ENCODE data around the gene ADGRG6.
"Not testable (repeated sequence)": the region's sequence is repeated elsewhere in the genome, so short reads cannot be mapped to it uniquely, and the experiment has no call there.

Gene ADGRG6

GRCh38 chr6:142301651-142302391 lies at the start of gene ADGRG6:
Gene ADGRG6 (plus strand): TSS chr6:142302007. CDS start chr6:142302330, 323 bp downstream.
- DNase-seq (ENCODE audit: low spot score) (peak; percentile 48), FAIRE-seq (no peak)

DNA sequence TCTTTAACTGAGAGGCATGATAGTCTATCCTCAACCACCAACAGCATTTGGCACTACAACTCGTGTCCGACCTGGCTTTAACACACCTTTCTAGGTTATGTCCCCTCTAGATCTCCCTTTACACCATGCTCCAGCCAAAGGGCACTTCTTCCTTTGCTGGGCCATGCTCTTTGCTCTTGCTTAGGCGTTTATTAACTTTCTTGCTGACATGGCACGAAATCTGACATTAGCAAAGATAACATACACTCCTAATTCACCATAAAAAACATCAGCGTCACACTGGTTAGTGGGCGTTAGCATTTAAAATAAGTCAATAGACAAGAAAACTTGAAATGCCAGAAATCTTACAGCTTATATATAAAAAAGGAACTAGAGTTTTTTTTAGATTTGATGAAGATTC lies 47.3 kb upstream of the ADGRG6 start:
- DNase-seq (ENCODE audit: low spot score) (no peak), FAIRE-seq (no peak)

DNA sequence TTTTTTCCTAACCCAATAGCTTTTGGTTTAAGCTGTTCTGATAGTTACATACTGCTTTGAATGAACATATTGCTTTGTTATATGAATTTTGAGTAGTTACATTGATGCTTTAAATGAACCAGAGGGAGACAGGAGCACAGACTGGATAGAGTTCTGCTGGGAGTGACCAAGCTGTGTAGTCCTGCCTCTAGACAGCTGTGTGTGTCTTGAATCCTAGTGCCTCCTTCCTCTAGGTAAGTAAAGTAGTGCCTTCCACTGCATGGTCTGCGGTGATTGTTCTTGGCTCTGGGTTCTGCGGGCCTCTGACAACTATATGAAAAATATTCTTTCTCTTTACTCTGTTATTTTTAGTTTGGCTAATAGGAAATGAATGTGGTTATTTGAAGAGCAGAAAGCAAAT lies 46.0 kb upstream of the ADGRG6 start:
- FAIRE-seq, result no peak
- DNase-seq (ENCODE audit: low spot score), result no peak

GRCh38 chr6:142258305-142258704 lies 43.5 kb upstream of the ADGRG6 start:
- FAIRE-seq (no peak), DNase-seq (ENCODE audit: low spot score) (no peak)

GRCh38 chr6:142258757-142259156 lies 43.0 kb upstream of the ADGRG6 start:
- no peak for DNase-seq (ENCODE audit: low spot score)
- FAIRE-seq, result no peak

DNA sequence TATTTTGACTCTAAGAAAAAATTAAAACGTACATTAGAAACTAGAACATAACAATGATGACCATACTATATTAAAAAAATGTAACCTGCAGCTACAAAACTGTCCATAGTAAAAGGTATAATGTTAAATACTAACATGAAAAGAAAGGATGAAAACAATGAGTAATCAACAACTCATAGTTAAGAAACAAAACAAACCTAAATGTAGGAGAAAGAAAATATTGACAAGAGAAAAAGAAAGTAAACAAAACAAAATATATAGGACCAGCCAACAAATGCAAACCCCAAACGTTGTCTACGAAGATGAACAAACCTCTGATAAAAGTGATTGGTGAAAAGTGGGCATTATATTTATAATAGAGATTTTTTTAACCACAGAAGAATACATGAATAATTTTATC lies 41.1 kb upstream of the ADGRG6 start:
- FAIRE-seq (no peak), DNase-seq (ENCODE audit: low spot score) (no peak)

DNA sequence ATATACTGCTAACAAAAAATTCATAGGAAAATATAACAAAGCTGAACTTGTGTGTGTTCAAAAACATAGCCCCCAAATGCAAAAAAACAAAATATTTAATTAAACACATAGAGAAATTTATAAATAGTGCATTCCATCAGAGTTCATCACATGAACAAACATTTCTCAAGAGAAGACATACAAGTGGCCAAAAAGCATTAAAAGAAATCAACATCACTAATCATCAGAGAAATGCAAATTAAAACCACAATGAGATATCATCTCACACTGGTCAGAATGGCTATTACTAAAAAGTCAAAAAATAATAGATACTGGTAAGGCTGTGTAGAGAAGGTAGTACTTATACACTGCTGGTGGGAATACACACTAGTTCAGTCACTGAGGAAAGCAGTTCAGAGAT lies 39.6 kb upstream of the ADGRG6 start:
- DNase-seq (ENCODE audit: low spot score) (no peak), FAIRE-seq (no peak)

DNA sequence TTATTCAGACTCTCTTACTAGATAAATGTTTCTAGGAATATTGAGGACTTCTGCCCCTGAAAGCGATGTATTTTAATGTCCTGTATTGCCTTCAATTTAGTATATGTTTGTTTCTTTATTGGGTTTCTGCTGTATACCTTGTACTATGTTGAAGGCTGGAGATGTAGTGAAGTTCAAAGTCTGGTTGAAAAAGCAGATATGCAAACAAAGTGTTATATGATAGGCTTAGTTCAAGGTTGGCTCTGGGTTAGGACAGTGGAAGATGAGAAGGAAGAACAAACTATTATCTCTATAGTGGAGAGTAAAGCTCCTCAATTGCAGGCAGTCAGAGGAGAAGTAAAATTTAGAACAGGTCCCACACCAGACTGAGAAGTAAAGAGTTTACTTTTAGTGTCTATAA lies 36.3 kb upstream of the ADGRG6 start:
- FAIRE-seq (no peak), DNase-seq (ENCODE audit: low spot score) (no peak)

DNA sequence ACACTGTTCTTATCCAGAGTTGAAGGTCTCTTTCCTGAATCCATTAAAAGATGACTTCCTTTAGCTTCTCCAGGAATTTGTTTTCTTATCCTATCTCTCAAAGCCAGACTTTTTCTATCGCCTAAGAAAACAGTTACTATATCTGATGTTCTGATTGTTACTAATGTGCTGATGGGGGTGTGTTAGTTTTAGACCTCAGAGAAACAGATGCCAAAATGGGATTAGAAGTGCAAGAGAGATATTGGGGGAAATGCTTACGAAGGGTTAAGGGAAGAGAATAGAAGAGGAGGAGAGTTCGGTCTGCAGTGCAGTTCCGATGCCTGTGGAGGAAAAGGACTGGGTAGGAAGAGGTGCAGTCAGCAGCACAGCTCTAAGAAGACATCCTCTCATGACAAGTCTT lies 35.7 kb upstream of the ADGRG6 start:
- DNase-seq (ENCODE audit: low spot score), result no peak
- FAIRE-seq, result no peak

GRCh38 chr6:142271476-142271875 lies 30.3 kb upstream of the ADGRG6 start:
- FAIRE-seq, result no peak
- DNase-seq (ENCODE audit: low spot score), result no peak

GRCh38 chr6:142274656-142275055 lies 27.2 kb upstream of the ADGRG6 start:
- DNase-seq (ENCODE audit: low spot score) (no peak), FAIRE-seq (no peak)

- FAIRE-seq (peak; percentile 90), DNase-seq (ENCODE audit: low spot score) (peak; percentile 79)
Observed at GRCh38 chr6:142275236-142276006, 26.4 kb upstream of the ADGRG6 start.

GRCh38 chr6:142276256-142276655 lies 25.6 kb upstream of the ADGRG6 start:
- FAIRE-seq (no peak), DNase-seq (ENCODE audit: low spot score) (no peak)

- no peak for DNase-seq (ENCODE audit: low spot score)
- FAIRE-seq, result no peak
Observed at GRCh38 chr6:142279350-142280180, 22.2 kb upstream of the ADGRG6 start.

- FAIRE-seq, result no peak
- DNase-seq (ENCODE audit: low spot score), result no peak
Observed at GRCh38 chr6:142280265-142280664, 21.5 kb upstream of the ADGRG6 start.

GRCh38 chr6:142280927-142281326 lies 20.9 kb upstream of the ADGRG6 start:
- no peak for FAIRE-seq
- no peak for DNase-seq (ENCODE audit: low spot score)

GRCh38 chr6:142283138-142283537 lies 18.7 kb upstream of the ADGRG6 start:
- not testable (repeated sequence) for DNase-seq (ENCODE audit: low spot score); FAIRE-seq

- FAIRE-seq (no peak), DNase-seq (ENCODE audit: low spot score) (no peak)
Observed at GRCh38 chr6:142284419-142284818, 17.4 kb upstream of the ADGRG6 start.

DNA sequence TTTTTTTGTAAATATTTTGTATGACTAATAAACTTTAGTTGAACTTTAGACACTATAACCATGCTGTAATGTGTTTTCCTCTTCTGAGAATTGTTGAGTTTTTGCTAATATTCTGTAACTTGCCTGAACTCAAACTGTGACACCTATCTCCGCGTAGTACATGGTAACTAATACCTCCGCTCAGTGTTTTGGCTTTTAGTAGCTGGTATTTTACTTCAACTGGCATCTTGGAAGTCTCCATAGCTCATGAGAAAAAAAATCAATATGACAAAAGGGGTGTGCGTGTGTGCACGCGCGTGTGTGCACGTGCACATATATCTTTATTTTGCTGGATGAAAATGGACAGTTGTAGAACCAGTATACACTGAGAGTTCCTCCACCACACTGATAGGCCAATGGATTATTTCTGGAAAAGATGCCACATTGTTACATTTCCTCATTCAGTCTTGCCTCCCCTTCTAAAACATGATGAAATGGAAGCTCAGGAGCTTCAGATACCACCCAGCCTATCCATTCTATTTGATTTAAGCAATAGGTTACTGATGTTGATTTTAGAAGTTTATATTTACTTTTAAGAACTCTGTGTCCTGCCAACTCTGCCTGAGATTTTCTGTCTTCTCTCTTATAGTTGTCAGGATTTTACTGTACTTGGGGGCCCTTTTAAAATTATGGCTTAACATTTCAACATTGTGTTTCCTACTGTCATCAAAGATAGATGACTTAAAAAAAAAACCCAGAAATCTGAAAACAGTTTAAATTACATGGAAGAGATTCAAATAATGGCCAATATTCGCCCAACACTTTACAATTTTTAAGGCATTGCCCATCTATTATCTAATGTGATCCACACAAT lies 16.3 kb upstream of the ADGRG6 start:
- FAIRE-seq, result no peak

GRCh38 chr6:142286088-142286409 lies 15.8 kb upstream of the ADGRG6 start:
- no peak for FAIRE-seq
- no peak for DNase-seq (ENCODE audit: low spot score)

More for the DNA sequence above, 16.3 kb upstream of the ADGRG6 start:
- DNase-seq (ENCODE audit: low spot score), result no peak

DNA sequence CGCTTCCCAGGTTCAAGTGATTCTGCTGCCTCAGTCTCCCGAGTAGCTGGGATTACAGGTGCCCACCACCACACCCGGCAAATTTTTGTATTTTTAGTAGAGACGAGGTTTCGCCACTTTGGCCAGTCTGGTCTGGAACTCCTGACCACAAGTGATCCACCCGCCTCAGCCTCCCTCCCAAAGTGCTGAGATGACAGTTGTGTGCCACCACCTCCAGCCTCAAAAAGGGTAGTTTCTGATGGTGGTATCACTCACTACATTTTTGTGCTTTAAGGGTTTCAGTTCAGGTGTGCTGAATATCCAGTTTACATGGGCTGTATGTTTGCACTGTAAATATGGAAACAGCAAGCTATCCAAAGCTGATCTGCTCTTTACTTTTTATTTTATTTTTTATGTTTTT lies 12.1 kb upstream of the ADGRG6 start:
- no peak for DNase-seq (ENCODE audit: low spot score)

More for the DNA sequence above, 12.1 kb upstream of the ADGRG6 start:
- no peak for FAIRE-seq

All from RCC 7860 (cell line).